Right lobe of liver (tissue), 6 donors: ENCODE measurements around the gene CAV3. TPM values are rescaled to one million over a fixed set of nuclear protein-coding genes. Genes with fewer than 3 reads are reported as not detected.

Source experiments
- ATAC-seq, 4 donors: fragments of 200-7000 bp; cut with Tn5 transposase; one replicate each; pipeline ENCODE4 v1.9.1; 2020; ENCODE audit warnings: mild to moderate bottlenecking in 4 of 4, moderate library complexity in 4 of 4
- DNase-seq, 3 donors: peaks; one replicate each; pipeline ENCODE4 v3.0.0-alpha.2; 2020
- H3K27ac ChIP-seq, 3 donors: fragments of 200-600 bp; one replicate each; pipeline ENCODE4 v1.8.0; 2022
- H3K27me3 ChIP-seq, 2 donors: fragments of 200-600 bp; one replicate each; pipeline ENCODE4 v1.8.0; 2022
- H3K36me3 ChIP-seq, 4 donors: fragments of 200-600 bp; sonication (generic) in 1 of 4; one replicate each; pipeline versions ENCODE4 v1.5.1 to v1.8.0; 2017 to 2022; ENCODE audit warnings: control low read depth in 1 of 4
- H3K4me1 ChIP-seq, 4 donors: fragments of 200-600 bp; sonication (generic) in 1 of 4; one replicate each; pipeline versions ENCODE4 v1.5.1 to v1.8.0; 2017 to 2022; ENCODE audit warnings: control low read depth in 1 of 4
- H3K4me3 ChIP-seq, 3 donors: fragments of 200-600 bp; one replicate each; pipeline ENCODE4 v1.8.0; 2022
- H3K9me3 ChIP-seq, 4 donors: fragments of 200-600 bp; sonication (generic) in 1 of 4; one replicate each; pipeline versions ENCODE4 v1.5.1 to v1.8.0; 2017 to 2022; ENCODE audit warnings: control low read depth in 1 of 4
- CTCF ChIP-seq, 4 donors: fragments of 200-600 bp in 3 of 4; fragments of 450-650 bp in 1 of 4; IDR thresholded peaks; one replicate each; pipeline versions ENCODE4 v1.5.1 to v1.8.0; 2016 to 2022; ENCODE audit warnings: antibody characterized with exemption in 4 of 4, mild to moderate bottlenecking in 2 of 4
- POLR2A ChIP-seq: fragments of 450-650 bp; IDR thresholded peaks from one replicate; pipeline ENCODE4 v1.6.1; 2017; ENCODE audit warnings: antibody characterized with exemption, mild to moderate bottlenecking
- WGBS: methylation state at CpG from one replicate; pipeline ENCODE4 v1.1.6; 2018; ENCODE audit warnings: low coverage, low lambda C conversion rate; ENCODE audit not compliant: insufficient coverage; ENCODE audit errors: missing lambda C conversion rate; 5-methylcytosine and 5-hydroxymethylcytosine counted together
- intact Hi-C, 2 donors: fragments of 100-400 bp; cut with DNase I; formaldehyde crosslinking; loops; one replicate each; pipeline versions ENCODE4 v1.11.2 to v1.14.1; 2022
- total RNA-seq, 6 experiments: library from RNA; depleted of rRNA in 2 of 6; stranded (reverse); fragments of >200 nt in 2 of 6; fragmentation: NEBNext Ultra II Directional in 3 of 6; extraction: Animal tissue kit (Norgen Biotek cat#: 25700) in 3 of 6; gene quantifications; one replicate each; pipeline versions ENCODE4 v1.1.0 to v1.2.4, GENCODE V29; 2016 to 2023
- donor health status: DM: no; HTN: yes; CAD: no.
- donor health status: DM: no; HTN: no; CAD: no.
- donor health status: DM: no; HTN: no; CAD: no.
- donor health status: DM: no; HTN: yes; CAD: no.
- donor health status: DM: no; HTN: yes; CAD: no.

The CAV3 gene
- total RNA-seq, 6 experiments from 2014 or later, result not detected

- ATAC-seq (no peak), DNase-seq (no peak)
- Histone ChIP-seq H3K27ac (no peak overlapping the region), H3K36me3 (no peaks in the 10 kb centered on the region), H3K27me3 (peaks cover 0 to 3% of the 10 kb centered on the region in 2 donors), H3K9me3 (no peaks in the 10 kb centered on the region), H3K4me3 (no peak overlapping the region), H3K4me1 (peaks cover 0 to 3% (median 0%) of the 10 kb centered on the region in 4 donors)
- WGBS, result 71% methylated on average over 4 of the region's 5 CpGs
- TF ChIP-seq CTCF (IDR thresholded peaks at IDR 0.05), result no peak
- no peak for TF ChIP-seq POLR2A
- intact Hi-C loops, result no loop called here
Observed at GRCh38 chr3:8773941-8774542, 40.4 kb downstream of the CAV3 start.

- no peak for ATAC-seq
- intact Hi-C loops, result no loop called here
- no peaks in the 10 kb centered on the region for H3K36me3 ChIP-seq
- no peaks in the 10 kb centered on the region for H3K9me3 ChIP-seq
- no peak for TF ChIP-seq CTCF (IDR thresholded peaks at IDR 0.05)
- TF ChIP-seq POLR2A, result no peak
- no peaks in the 10 kb centered on the region for H3K4me1 ChIP-seq
- H3K27me3 ChIP-seq, result no peaks in the 10 kb centered on the region
- WGBS, result 71% methylated on average over 5 of the region's 5 CpGs
- DNase-seq, result no peak
- H3K27ac ChIP-seq, result no peak overlapping the region
- no peak overlapping the region for H3K4me3 ChIP-seq
Observed at GRCh38 chr3:8775181-8775580, 41.6 kb downstream of the CAV3 start.

- no peak for TF ChIP-seq CTCF (IDR thresholded peaks at IDR 0.05)
- TF ChIP-seq POLR2A, result no peak
Observed at GRCh38 chr3:8775602-8776001, 42.0 kb downstream of the CAV3 start.

GRCh38 chr3:8776406-8776805 lies 42.8 kb downstream of the CAV3 start:
- TF ChIP-seq POLR2A (no peak), CTCF (IDR thresholded peaks at IDR 0.05) (no peak)
- intact Hi-C loops, result no loop called here
- H3K27ac ChIP-seq, result no peak overlapping the region
- ATAC-seq (no peak), DNase-seq (no peak)
- WGBS, result 14% methylated on average over 3 of the region's 4 CpGs
- H3K36me3 ChIP-seq, result no peaks in the 10 kb centered on the region
- H3K27me3 ChIP-seq, result no peaks in the 10 kb centered on the region
- H3K9me3 ChIP-seq, result no peaks in the 10 kb centered on the region
- no peak overlapping the region for H3K4me3 ChIP-seq
- no peaks in the 10 kb centered on the region for H3K4me1 ChIP-seq

More at GRCh38 chr3:8775602-8776001, 42.0 kb downstream of the CAV3 start:
- intact Hi-C loops, result no loop called here
- Histone ChIP-seq H3K4me1 (no peaks in the 10 kb centered on the region), H3K27me3 (no peaks in the 10 kb centered on the region), H3K27ac (no peak overlapping the region), H3K36me3 (no peaks in the 10 kb centered on the region), H3K9me3 (no peaks in the 10 kb centered on the region), H3K4me3 (no peak overlapping the region)
- DNase-seq (no peak), ATAC-seq (no peak)
- WGBS, result 70% methylated on average over 6 of the region's 6 CpGs
